Caco-2 (cell line): ENCODE measurements around the gene TSHR. TPM values are rescaled to one million over a fixed set of nuclear protein-coding genes. Genes with fewer than 3 reads are reported as not detected.

Experiments used
- BruUV-seq: library from RNA; stranded (reverse); fragments of 400-500 nt; replicated peaks from 2 replicates; lab custom pipeline; 2021; lab: Mats Ljungman, UMichigan
- CTCF ChIA-PET: fragments of 300-600 bp; sonication (Branson Sonifier 250); formaldehyde crosslinking; loops from one replicate; lab custom pipeline; 2022; ENCODE audit warnings: antibody characterized with exemption; lab: Charles Lee
- POLR2A ChIA-PET: fragments of 300-600 bp; sonication (Branson Sonifier 250); formaldehyde crosslinking; loops from one replicate; lab custom pipeline; 2022; ENCODE audit warnings: antibody characterized with exemption; lab: Charles Lee
- DNase-seq, 2 experiments: peaks; one replicate each; pipeline versions ENCODE4 v3.0.0 to v3.0.0-alpha.2; 2020 to 2022
- H3K27me3 ChIP-seq: replicated peaks from 2 replicates; pipeline ENCODE4 v1.6.0; 2011; ENCODE audit warnings: low read length; ENCODE audit not compliant: control insufficient read depth, insufficient read depth
- H3K36me3 ChIP-seq: 2 replicates; pipeline ENCODE4 v1.5.1; 2011; ENCODE audit warnings: low read length; ENCODE audit not compliant: control insufficient read depth, insufficient read depth
- H3K4me1 ChIP-seq: fragments of 250-450 bp; sonication (Bioruptor Pico); 2 replicates; pipeline ENCODE4 v1.5.1; 2020; ENCODE audit warnings: mild to moderate bottlenecking
- H3K4me3 ChIP-seq: 2 replicates; pipeline ENCODE4 v1.5.1; 2011; ENCODE audit warnings: low read depth, mild to moderate bottlenecking, control low read depth, low read length
- H3K9me3 ChIP-seq: fragments of 250-450 bp; sonication (Bioruptor Pico); 2 replicates; pipeline ENCODE4 v1.5.1; 2020; ENCODE audit warnings: mild to moderate bottlenecking, moderate library complexity
- H3K27ac Mint-ChIP-seq: one replicate; pipeline ENCODE4 v1.8.0; 2022; ENCODE audit warnings: mixed read lengths; ENCODE audit not compliant: unreplicated experiment
- H3K27me3 Mint-ChIP-seq: one replicate; pipeline ENCODE4 v1.8.0; 2022; ENCODE audit warnings: mixed read lengths; ENCODE audit not compliant: insufficient read depth, unreplicated experiment
- H3K36me3 Mint-ChIP-seq: one replicate; pipeline ENCODE4 v1.8.0; 2022; ENCODE audit warnings: mild to moderate bottlenecking, mixed read lengths; ENCODE audit not compliant: insufficient read depth, unreplicated experiment
- H3K4me1 Mint-ChIP-seq: one replicate; pipeline ENCODE4 v1.8.0; 2022; ENCODE audit warnings: low read depth, mixed read lengths; ENCODE audit not compliant: unreplicated experiment
- H3K4me3 Mint-ChIP-seq: one replicate; pipeline ENCODE4 v1.8.0; 2022; ENCODE audit warnings: mild to moderate bottlenecking, moderate library complexity, mixed read lengths; ENCODE audit not compliant: unreplicated experiment
- H3K9me3 Mint-ChIP-seq: one replicate; pipeline ENCODE4 v1.8.0; 2022; ENCODE audit warnings: mixed read lengths; ENCODE audit not compliant: unreplicated experiment
- intact Hi-C: fragments of 100-400 bp; cut with micrococcal nuclease; formaldehyde crosslinking; loops from one replicate; pipeline ENCODE4 v1.10.0; 2022; ENCODE audit not compliant: unreplicated experiment
- total RNA-seq: library from RNA; stranded (reverse); gene quantifications from 2 replicates; pipeline ENCODE4 v1.2.3, GENCODE V29; 2022
- TF ChIP-seq, protein P1 (sequence below), 2 experiments: fragments of 200-600 bp in 1 of 2; IDR thresholded peaks; 1 replicate in 1 of 2; 2 replicates in 1 of 2; pipeline versions ENCODE4 v1.5.1 to v1.8.0; 2011 to 2022; ENCODE audit warnings: antibody characterized with exemption in 1 of 2, control low read depth in 1 of 2, inconsistent platforms in 1 of 2, low read depth in 1 of 2, low read length in 1 of 2, mild to moderate bottlenecking in 1 of 2, moderate library complexity in 1 of 2; ENCODE audit not compliant: insufficient read depth in 1 of 2, severe bottlenecking in 1 of 2, unreplicated experiment in 1 of 2

The TSHR gene
- total RNA-seq, 1 experiment from 2014 or later = not detected

- H3K4me1 ChIP-seq = no peaks in the 10 kb centered on the region
- Mint-ChIP-seq H3K36me3 (no peaks in the 10 kb centered on the region), H3K9me3 (no peaks in the 10 kb centered on the region), H3K4me1 (no peaks in the 10 kb centered on the region), H3K4me3 (no peak overlapping the region), H3K27me3 (no peaks in the 10 kb centered on the region), H3K27ac (no peak overlapping the region)
- no peak for DNase-seq
- TF ChIP-seq, protein P1, sequence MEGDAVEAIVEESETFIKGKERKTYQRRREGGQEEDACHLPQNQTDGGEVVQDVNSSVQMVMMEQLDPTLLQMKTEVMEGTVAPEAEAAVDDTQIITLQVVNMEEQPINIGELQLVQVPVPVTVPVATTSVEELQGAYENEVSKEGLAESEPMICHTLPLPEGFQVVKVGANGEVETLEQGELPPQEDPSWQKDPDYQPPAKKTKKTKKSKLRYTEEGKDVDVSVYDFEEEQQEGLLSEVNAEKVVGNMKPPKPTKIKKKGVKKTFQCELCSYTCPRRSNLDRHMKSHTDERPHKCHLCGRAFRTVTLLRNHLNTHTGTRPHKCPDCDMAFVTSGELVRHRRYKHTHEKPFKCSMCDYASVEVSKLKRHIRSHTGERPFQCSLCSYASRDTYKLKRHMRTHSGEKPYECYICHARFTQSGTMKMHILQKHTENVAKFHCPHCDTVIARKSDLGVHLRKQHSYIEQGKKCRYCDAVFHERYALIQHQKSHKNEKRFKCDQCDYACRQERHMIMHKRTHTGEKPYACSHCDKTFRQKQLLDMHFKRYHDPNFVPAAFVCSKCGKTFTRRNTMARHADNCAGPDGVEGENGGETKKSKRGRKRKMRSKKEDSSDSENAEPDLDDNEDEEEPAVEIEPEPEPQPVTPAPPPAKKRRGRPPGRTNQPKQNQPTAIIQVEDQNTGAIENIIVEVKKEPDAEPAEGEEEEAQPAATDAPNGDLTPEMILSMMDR (IDR thresholded peaks at IDR 0.05; ENCODE audit: insufficient read depth in 1 of 2, low read depth in 1 of 2, low read length in 1 of 2, severe bottlenecking in 1 of 2, unreplicated experiment in 1 of 2) = no peak
- CTCF ChIA-PET = no interaction called here
- BruUV-seq = no TSS peak
- no peak overlapping the region for H3K4me3 ChIP-seq
- H3K36me3 ChIP-seq = no peaks in the 10 kb centered on the region; the same call in 1 of the 2 replicates
- H3K27me3 ChIP-seq = no peaks in the 10 kb centered on the region
- intact Hi-C loops = no loop called here
- H3K9me3 ChIP-seq = no peaks in the 10 kb centered on the region
- POLR2A ChIA-PET = no interaction called here
These were observed 35.8 kb upstream of the TSHR start for GRCh38 chr14:80919622-80920021.

DNA sequence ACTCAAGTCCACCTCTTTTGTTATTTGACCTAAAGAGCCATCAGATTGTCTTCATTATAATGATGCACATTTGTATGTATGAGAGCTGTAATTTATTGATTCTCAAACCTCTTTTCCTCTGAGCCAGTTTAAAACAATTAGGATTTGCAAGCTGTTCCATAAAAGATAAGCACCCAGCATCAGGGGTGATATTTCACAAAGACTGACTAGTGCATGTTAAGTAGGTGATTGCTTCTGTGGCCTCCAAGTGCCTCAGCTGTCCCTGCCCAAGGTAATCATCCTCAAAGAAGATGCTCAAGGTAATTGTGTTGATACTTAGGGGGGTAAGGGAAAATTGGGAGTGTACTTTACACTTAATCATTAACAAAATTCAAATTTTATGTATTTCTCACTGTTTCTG, 32.1 kb upstream of the TSHR start:
- CTCF ChIA-PET = no interaction called here
- intact Hi-C loops = no loop called here
- POLR2A ChIA-PET = no interaction called here
- Histone ChIP-seq H3K4me3 (no peak overlapping the region), H3K4me1 (no peaks in the 10 kb centered on the region), H3K9me3 (no peaks in the 10 kb centered on the region), H3K27me3 (no peaks in the 10 kb centered on the region), H3K36me3 (no peaks in the 10 kb centered on the region)
- Mint-ChIP-seq H3K27me3 (no peaks in the 10 kb centered on the region), H3K4me1 (no peaks in the 10 kb centered on the region), H3K4me3 (no peak overlapping the region), H3K9me3 (no peaks in the 10 kb centered on the region), H3K36me3 (no peaks in the 10 kb centered on the region), H3K27ac (no peak overlapping the region)
- DNase-seq = no peak
- TF ChIP-seq, protein P1 (IDR thresholded peaks at IDR 0.05; ENCODE audit: insufficient read depth in 1 of 2, low read depth in 1 of 2, low read length in 1 of 2, severe bottlenecking in 1 of 2, unreplicated experiment in 1 of 2) = no peak
- no TSS peak for BruUV-seq

GRCh38 chr14:80924365-80925103, 30.9 kb upstream of the TSHR start:
- Histone ChIP-seq H3K4me1 (no peaks in the 10 kb centered on the region), H3K4me3 (no peak overlapping the region), H3K9me3 (no peaks in the 10 kb centered on the region), H3K36me3 (no peaks in the 10 kb centered on the region), H3K27me3 (no peaks in the 10 kb centered on the region)
- ChIA-PET CTCF (no interaction called here), POLR2A (interaction anchor here (0.6 kb wide), 1 partner anchor 16 kb away, joined by 3 read pairs; no protein-coding TSS in a partner anchor)
- TF ChIP-seq, protein P1 (IDR thresholded peaks at IDR 0.05; ENCODE audit: insufficient read depth in 1 of 2, low read depth in 1 of 2, low read length in 1 of 2, severe bottlenecking in 1 of 2, unreplicated experiment in 1 of 2) = no peak
- H3K9me3 Mint-ChIP-seq = no peaks in the 10 kb centered on the region
- BruUV-seq = no TSS peak
- no peaks in the 10 kb centered on the region for H3K27me3 Mint-ChIP-seq
- intact Hi-C loops = no loop called here
- no peaks in the 10 kb centered on the region for H3K4me1 Mint-ChIP-seq
- DNase-seq = no peak
- no peaks in the 10 kb centered on the region for H3K36me3 Mint-ChIP-seq
- no peak overlapping the region for H3K27ac Mint-ChIP-seq
- H3K4me3 Mint-ChIP-seq = no peak overlapping the region
